Measurements from ENCODE around the gene CHRNE. TPM values are rescaled to one million over a fixed set of nuclear protein-coding genes. Genes with fewer than 3 reads are reported as not detected.

CHRNE gene
- total and polyA plus RNA-seq, 2 of the 13 experiments (the other 11 are each of a cell fraction or from before 2014, with no cell fraction given), result 0.53 to 0.59 TPM

GRCh38 chr17:4908301-4908700 is 5.4 kb upstream of the CHRNE start (continued):
- no peak for TF ChIP-seq MED13 (CRISPR knock-in tag; IDR thresholded peaks at IDR 0.05)
- no peak for TF ChIP-seq ZNF407 (CRISPR knock-in tag; IDR thresholded peaks at IDR 0.05; ENCODE audit: not compliant biosample characterization)
- no peak for TF ChIP-seq ZNF44 (CRISPR knock-in tag; IDR thresholded peaks at IDR 0.05)
- TF ChIP-seq BHLHE40 (IDR thresholded peaks at IDR 0.05; ENCODE audit: low read length), result no peak
- no peak for TF ChIP-seq ZNF260 (CRISPR knock-in tag; IDR thresholded peaks at IDR 0.05; ENCODE audit: borderline replicate concordance, low read depth)
- peak; percentile 76 for TF ChIP-seq GABPB1 (CRISPR knock-in tag; IDR thresholded peaks at IDR 0.05)
- no peak for TF ChIP-seq ZNF160 (CRISPR knock-in tag; IDR thresholded peaks at IDR 0.05)
- no peak for TF ChIP-seq ZNF546 (CRISPR knock-in tag; conservative IDR thresholded peaks at IDR 0.05)
- no peak for TF ChIP-seq SETDB1 (CRISPR knock-in tag; IDR thresholded peaks at IDR 0.05; ENCODE audit: borderline replicate concordance)
- TF ChIP-seq ZNF616 (CRISPR knock-in tag; IDR thresholded peaks at IDR 0.05; ENCODE audit: low read depth), result no peak
- 0 out of 2 replicates have a peak, but pooled peaks have one; percentile 52 for TF ChIP-seq ZNF557 (CRISPR knock-in tag; IDR thresholded peaks at IDR 0.05)
- no peak for TF ChIP-seq THYN1 (CRISPR knock-in tag; IDR thresholded peaks at IDR 0.05; ENCODE audit: borderline replicate concordance, low read depth)
- TF ChIP-seq ZNF496 (CRISPR knock-in tag; IDR thresholded peaks at IDR 0.05; ENCODE audit: insufficient replicate concordance), result no peak
- TF ChIP-seq ZNF644 (CRISPR knock-in tag; IDR thresholded peaks at IDR 0.05; ENCODE audit: low read depth), result peak; percentile 35; the same call in 1 of the 2 replicates
- 0 out of 2 replicates have a peak, but pooled peaks have one; percentile 44 for TF ChIP-seq ZBTB25 (CRISPR knock-in tag; IDR thresholded peaks at IDR 0.05)
- no peak for TF ChIP-seq ATF3 (CRISPR knock-in tag; IDR thresholded peaks at IDR 0.05)
- TF ChIP-seq FOXK1 (CRISPR knock-in tag; IDR thresholded peaks at IDR 0.05; ENCODE audit: borderline replicate concordance, low read depth), result no peak
- TF ChIP-seq CREBL2 (CRISPR knock-in tag; IDR thresholded peaks at IDR 0.05; ENCODE audit: borderline replicate concordance), result no peak
- TF ChIP-seq ZNF205 (CRISPR knock-in tag; IDR thresholded peaks at IDR 0.05), result peak; percentile 68
- TF ChIP-seq KDM2A (CRISPR knock-in tag; IDR thresholded peaks at IDR 0.05; ENCODE audit: borderline replicate concordance, low read depth), result peak; percentile 68; the same call in 1 of the 2 replicates
